GM18511 (cell line): ENCODE data around the gene HDGFL2.
"Not testable (repeated sequence)": the region's sequence is repeated elsewhere in the genome, so short reads cannot be mapped to it uniquely, and the experiment has no call there.

Experiments used
- ATAC-seq: cut with Tn5 transposase; IDR thresholded peaks from one replicate; pipeline ENCODE4 v1.9.1; 2021; ENCODE audit warnings: mild to moderate bottlenecking, moderate library complexity; ENCODE audit not compliant: unreplicated experiment

The HDGFL2 gene

GRCh38 chr19:4529924-4530522 is 57.9 kb downstream of the HDGFL2 start:
- ATAC-seq = no peak

DNA sequence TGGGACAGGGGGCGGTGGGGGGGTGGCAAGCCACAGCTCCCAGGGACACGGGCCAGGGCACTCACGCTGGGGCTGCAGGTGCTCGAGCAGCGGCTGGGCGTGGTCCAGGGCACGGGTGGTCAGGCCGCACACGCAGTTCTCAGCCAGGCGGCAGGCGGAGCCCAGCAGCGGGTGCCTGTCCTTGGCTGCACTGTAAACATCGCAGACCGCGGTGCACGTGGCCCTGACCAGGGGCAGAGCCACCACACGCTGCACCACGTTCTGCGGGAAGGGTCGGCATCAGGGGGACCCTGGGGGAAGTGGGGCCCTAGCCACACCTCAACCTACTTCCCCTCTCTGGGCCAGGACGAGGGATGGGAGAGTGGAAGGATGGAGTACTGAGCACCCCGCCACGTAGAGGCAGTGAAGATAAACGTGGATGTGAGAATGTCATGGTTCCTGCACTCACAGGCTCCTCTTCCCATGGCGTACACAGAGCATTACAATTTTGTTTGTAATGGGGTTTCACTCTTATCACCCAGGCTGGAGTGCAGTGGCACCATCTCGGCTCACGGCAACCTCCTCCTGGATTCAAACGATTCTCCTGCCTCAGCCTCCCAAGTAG is 59.6 kb downstream of the HDGFL2 start:
- no peak for ATAC-seq

GRCh38 chr19:4533334-4533733 is 61.2 kb downstream of the HDGFL2 start:
- ATAC-seq = no peak

DNA sequence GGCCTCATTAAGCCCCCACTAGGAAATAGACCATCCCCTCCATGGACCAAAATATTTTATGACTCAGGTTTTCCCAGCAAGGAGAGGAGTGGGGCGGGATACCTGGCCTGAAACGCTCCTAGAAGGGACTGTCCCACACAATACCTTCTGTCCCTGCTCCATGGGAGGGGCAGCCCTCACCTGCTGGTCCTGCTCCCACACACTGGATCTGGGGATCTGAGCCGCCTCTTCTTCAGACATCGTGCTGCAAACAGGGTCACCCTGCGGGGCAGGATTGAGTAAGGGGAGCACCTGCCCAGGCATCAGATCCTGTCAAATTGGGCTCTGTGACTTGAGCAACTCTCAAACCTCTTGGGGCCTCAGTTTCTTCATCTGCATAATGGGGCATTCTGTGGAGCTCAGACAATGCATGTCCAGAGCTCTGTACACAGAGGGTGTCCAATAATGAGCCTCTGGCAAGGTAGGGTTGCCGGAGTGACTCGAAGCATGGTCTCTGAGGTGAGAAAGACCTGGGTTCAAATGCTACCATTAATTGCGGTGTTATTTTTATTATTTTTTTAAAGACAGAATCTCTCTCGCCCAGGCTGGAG is 61.8 kb downstream of the HDGFL2 start:
- no peak for ATAC-seq

- ATAC-seq = no peak
Observed at GRCh38 chr19:4534836-4535658, 63.0 kb downstream of the HDGFL2 start, which contains the start of gene PLIN5. Gene PLIN5, minus strand, starts transcription at chr19:4535224. Its CDS starts 1,150 bp downstream, at chr19:4534074.

- ATAC-seq = no peak
Observed at GRCh38 chr19:4536798-4537197, 64.7 kb downstream of the HDGFL2 start.

GRCh38 chr19:4537953-4538600 is 66.0 kb downstream of the HDGFL2 start:
- ATAC-seq = no peak

DNA sequence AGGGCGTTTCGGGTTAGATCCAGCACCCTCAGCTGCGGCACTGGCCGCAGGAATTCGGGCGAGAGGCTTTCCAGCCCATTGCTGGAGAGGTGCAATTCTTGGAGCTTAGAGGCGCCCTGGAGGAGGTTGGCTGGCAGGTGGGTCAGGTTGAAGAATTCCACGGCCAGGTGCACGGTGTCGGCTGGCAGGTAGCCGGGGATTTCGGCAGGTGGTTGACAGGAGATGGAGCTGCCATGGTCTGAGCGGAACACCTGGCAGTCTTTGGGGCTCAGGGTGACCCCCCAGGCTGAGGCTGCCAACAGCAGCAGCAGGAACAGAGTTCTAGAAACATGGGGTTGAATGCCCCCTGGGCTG is 66.5 kb downstream of the HDGFL2 start:
- ATAC-seq = no peak

GRCh38 chr19:4539169-4539692 is 67.1 kb downstream of the HDGFL2 start:
- ATAC-seq = no peak

- no peak for ATAC-seq
Observed at GRCh38 chr19:4539693-4540581, 67.8 kb downstream of the HDGFL2 start, which contains the start of gene LRG1. Gene LRG1, minus strand, starts transcription at chr19:4540036. Its CDS starts 23 bp downstream, at chr19:4540013.

DNA sequence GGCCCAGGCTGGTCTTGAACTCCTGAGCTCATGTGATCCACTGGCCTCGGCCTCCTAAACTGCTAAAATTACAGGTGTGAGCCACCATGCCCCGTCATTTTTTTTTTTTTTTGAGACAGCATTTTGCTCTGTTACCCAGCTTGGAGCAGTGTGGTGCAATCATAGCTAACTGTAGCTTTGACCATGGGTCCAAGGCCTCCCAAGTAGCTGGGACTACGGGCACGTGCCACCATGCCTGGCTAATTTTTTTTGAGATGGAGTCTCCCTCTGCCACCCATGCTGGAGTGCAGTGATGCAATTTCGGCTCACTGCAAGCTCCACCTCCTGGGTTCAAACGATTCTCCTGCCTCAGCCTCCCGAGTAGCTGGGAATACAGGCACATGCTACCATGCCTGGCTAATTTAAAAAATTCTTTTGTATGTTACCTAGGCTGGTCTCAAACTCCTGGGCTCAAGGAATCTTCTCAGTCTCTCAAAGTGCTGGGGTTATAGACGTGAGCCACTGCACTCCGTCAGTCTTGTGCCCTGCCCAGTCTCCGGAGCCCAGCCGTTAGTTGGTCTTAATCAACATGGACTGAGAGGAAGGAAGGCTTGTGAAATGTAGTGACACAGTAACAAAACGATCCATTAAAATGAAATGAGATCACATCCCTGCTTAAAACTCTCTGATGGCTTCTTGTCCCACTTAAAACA is 69.2 kb downstream of the HDGFL2 start:
- no peak for ATAC-seq

GRCh38 chr19:4541806-4542145 is 69.7 kb downstream of the HDGFL2 start:
- ATAC-seq = not testable (repeated sequence)

GRCh38 chr19:4542896-4543841 is 71.1 kb downstream of the HDGFL2 start:
- ATAC-seq = no peak

- ATAC-seq = no peak
Observed at GRCh38 chr19:4543842-4544647, 71.9 kb downstream of the HDGFL2 start.

DNA sequence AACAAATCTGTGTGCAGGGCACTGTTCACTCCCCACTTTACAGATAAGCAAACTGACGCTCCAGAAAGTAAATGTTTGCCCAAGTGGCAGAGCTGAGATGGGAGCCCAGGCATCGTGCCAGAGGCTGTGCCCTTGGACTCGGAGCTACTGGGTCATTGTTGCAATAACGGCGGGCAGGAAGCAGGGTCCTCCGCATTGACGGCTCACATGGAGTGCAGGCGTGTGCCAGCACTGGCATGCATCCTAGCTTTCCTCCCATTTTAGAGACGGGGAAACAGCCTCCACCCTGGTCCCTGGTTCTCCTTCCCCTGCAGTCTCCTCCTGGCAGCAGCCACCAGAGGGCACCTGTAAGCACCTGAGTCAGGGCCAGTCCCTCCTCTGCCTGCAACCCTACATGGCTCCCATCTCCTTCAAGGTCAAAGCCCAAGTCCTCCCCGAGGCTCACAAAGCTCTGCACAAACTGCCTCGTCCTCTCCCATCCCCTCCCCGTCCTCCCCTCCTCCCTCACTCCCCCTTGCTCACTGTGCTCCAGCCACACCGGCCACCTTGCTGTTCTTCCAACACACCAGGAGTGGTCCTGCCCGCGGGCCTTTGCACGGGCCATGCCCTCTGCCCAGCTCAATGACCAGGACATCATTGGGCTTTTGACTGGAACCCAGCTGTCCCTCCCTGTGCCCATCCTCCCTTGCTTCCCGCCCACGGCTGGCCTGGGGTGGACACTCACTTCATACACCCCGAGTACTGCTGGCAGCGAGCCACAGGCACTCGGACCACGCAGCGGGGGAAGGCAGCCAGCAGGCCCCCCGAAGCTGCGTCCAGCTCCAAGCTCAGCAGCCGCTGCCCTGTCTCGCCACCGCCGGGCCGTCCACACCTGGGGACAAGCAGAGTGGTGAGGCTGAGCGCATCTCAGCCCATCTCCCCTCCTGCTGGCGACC is 75.5 kb downstream of the HDGFL2 start:
- no peak for ATAC-seq

DNA sequence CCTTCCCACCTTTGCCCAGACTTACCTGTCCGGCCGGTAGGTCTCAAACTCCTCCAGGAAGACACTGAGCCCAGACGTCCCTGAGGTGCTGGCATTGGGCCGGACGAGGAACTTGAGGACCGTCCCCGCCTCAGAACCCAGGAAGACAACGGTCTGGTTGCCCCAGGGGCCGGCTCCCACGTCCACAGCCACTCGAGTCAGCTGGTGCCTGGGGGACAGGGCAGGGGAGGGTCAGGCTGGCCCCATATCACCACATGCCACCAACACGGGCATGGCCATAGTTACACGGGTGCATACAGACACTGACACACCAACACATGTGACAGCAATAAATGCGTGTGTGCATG is 76.1 kb downstream of the HDGFL2 start:
- ATAC-seq = no peak
